HG03108 (cell line): ENCODE results near the gene WDR7.
A peak's percentile ranks its signal among the peaks of the same experiment; 100 is the strongest.

Source experiments
- ATAC-seq: cut with Tn5 transposase; IDR thresholded peaks from one replicate; pipeline ENCODE4 v1.9.1; 2021; ENCODE audit warnings: moderate library complexity; ENCODE audit not compliant: unreplicated experiment

WDR7 gene

DNA sequence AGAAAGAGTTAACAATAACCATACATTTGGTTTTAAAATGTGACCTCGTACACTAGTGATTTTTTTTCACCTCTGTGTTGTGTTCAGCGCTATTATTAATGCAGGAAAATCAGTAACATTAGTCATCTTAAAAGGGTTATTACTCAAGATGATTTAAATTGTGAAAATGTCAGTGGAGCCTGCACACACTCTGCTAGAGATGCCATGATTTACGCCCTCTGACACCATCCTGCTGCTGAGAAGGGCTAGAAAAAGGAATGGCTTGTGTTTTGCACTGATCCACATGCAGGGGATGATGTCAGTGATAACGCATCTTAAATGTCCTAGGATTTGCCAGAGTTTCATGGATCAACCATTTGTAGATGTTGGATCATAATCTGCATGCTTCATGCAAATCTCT, 374.4 kb downstream of the WDR7 start:
- no peak for ATAC-seq

DNA sequence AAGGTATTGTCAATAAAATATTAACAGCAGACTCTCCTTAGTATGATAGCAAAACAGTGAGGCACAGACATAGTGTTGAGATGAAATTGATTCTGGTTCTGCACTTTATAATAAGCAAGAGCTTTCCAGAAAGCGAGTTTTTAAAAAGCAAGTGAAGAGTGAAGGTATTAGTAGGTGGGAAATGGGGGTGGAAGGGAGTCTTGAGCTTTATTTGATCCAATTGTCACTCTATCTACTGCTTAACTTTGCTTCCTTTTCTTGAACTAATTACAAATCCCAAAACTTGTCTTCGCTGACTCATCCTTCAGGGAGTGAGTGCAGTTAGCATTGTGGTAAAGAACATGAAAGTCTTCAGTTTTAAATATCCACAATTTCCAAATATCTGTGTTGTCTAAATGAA, 375.2 kb downstream of the WDR7 start:
- no peak for ATAC-seq

DNA sequence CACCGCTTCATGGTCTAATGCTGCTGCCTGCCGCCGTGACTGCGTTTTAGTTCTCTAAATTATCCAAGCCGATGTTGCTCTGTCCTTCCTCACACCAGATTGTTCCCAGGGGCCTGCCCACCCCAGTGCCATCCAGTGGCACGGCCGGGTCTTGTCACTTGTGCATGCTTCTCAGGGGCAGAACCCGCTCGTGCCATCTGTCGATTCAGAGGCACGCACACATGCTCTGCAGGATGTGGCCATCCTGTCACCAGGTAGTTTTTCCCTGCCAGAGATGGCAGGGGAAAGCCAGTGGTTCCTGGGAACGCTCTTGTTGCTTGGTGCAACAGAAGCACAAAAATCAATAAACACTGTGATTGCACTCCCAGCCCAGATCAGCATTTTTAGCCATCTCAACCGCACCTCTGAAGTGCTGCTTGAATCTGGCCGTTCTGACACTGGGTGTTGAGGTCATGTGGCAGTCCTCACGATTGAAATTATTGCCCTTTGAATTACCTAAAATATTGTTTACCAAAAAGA, 376.1 kb downstream of the WDR7 start:
- ATAC-seq, result no peak

GRCh38 chr18:57029761-57030160, 378.6 kb downstream of the WDR7 start:
- ATAC-seq, result no peak

DNA sequence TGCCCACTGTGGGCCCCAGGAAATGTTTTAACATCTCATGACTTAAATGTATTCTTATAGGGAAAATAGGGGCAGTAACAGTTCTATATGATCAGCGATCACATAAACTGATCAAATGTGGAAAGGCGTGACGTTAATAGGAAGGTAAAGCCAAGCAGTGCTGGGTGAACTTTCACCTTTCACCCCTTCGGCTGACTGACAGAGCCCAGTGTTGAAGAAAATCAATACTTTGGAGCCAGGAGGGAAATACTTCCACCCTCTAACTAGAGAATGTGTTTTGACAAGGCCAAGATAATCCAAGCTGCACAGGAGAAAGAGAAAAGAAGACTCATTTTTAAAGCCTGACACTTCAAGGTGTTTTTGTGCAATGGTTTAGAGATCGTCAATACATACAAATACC, 379.3 kb downstream of the WDR7 start:
- no peak for ATAC-seq

DNA sequence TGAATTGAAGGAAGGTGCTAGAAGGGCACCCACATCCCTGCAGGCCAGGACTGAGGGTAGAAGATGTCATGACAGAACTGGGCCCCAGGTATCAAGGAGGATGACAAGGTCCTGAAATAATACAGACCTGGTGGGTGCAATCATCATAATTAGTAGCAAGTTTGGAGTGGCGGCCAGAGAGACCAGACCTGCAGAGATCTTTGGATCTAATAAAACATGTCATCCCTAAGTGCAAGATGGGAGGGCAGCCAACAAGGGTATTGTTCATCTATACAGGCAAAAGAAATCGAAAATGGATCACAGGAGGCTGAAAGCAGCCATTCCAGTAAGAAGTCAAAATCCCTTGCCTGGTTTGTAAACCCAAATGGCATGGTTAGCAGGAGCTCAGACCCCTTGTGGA, 384.4 kb downstream of the WDR7 start:
- ATAC-seq, result no peak

DNA sequence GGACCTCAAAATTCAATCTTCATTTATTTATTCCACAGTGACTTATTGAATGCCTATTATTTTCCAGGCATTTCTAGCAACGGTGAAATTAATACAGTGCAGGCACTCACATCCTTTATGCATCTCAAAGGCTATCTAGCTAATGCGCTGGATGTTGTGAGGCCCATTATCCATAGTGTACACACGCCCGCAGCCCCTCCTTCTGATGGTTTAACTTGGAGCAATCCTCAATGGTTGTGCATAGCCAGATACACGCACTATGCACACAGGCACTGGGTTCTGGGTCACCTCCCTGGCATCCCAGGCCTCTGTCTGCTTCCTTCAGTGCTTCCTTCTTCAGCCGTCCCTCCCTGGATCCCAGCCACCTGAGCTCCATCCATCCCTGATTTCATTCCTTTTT, 387.2 kb downstream of the WDR7 start:
- ATAC-seq, result no peak

DNA sequence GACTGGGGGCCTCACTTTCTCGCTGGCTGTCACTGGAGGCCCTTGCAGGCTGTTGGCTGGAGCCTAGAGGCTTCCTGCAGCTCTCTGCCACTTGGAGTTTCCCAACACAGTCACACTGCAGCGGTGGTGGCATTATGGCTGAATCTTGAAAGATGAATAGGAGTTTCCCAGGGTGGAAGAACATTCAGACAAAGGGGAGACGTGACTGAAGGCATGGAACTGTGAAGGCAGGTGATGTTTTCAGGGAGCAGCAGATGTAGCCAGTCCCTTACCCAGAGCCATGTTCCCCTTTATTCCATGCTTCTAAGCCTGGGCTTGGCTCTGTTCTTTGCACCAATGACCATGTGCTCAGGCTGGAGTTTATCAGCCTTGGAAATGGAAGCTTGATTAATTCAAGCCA, 389.0 kb downstream of the WDR7 start:
- ATAC-seq, result no peak

DNA sequence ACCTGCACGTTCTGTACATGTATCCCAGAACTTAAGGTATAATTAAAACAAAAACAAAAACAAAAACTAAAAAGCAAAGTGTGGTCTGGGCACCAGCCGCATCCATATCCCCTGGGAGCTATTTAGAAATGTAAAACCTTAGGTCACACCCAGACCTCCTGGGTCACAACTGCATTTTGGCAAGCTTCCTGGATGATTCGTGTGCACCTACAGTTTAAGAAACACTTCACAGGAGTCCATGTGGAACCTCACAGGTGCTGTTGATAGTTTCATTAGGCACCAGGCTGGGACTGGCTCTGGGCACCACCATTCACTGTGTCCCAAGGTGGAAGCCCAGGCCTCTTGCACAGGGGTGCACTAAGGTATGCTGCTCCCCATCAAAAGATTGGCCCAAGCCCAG, 392.1 kb downstream of the WDR7 start:
- no peak for ATAC-seq

DNA sequence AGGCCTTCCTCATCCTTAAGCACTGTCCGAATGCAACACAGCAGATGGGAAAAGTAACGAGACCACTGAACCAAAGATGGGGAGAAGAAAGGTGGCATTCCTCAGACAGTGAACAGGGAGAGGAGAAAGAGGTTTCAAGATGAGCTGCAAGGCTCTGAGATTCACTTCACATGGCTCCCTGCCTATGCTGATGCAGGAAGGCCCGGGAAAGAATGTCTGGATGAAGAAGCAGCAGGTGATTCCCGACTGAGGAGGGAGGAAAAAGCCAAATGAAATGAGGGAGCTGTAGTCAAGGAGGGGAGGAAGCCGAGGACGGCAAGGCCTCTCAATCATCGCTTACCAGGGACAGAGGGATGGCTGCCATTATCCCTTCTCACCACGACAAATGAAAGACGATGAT, 397.2 kb downstream of the WDR7 start:
- no peak for ATAC-seq

GRCh38 chr18:57048859-57049258, 397.7 kb downstream of the WDR7 start:
- no peak for ATAC-seq

GRCh38 chr18:57050310-57050949, 399.3 kb downstream of the WDR7 start:
- no peak for ATAC-seq

DNA sequence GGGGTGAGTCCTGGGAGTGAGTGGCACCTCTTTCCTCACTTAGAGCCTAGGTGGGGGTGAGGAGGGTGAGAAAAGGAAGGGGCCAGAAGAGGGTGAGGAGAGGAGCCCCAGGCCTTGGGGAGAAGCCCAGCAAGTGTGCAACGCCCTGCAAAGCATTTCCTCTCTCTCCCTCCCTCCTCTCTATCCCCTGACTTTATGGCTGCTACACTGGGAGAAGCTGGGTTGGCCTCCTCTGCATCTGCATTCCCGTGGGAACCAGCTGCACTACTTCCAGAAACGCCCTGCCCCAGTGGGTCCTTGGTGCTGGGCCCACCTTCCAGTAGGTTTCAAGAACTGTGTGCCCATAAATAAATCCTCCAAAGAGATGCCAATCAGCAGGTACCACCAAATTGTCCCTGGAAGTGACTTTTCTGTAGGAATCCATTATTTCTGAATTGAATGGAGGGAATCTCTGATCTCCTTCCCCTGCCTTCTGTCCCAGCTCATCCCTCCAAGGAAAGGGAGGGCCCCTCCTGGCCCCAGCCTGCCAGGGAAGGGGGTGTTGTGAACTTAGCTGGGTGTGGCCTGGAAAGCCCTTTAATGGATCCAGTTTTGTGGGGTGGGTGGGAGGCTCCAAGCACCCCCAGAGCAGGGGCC, 400.0 kb downstream of the WDR7 start:
- no peak for ATAC-seq

- ATAC-seq, result peak; percentile 61
Measured at GRCh38 chr18:57051657-57052044, 400.5 kb downstream of the WDR7 start.

DNA sequence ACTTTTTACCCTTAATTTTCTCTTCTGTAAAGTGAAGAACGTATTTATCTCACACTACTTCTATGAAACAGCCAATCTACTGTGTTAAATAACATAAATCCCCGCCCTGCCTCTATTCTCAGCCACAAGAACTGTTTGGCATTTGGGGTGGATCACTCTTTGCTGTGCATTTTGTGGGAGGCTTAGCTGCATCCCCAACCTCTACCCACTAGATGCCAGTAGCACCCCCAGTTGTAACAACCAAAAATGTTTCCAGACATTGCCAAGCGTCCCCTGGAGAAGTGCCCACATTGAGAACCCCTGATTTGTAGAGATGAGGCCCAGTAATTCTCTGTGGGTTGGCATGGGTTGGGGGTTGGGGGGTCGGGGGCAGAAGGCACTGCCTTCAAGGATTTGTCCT, 401.0 kb downstream of the WDR7 start:
- ATAC-seq, result no peak

DNA sequence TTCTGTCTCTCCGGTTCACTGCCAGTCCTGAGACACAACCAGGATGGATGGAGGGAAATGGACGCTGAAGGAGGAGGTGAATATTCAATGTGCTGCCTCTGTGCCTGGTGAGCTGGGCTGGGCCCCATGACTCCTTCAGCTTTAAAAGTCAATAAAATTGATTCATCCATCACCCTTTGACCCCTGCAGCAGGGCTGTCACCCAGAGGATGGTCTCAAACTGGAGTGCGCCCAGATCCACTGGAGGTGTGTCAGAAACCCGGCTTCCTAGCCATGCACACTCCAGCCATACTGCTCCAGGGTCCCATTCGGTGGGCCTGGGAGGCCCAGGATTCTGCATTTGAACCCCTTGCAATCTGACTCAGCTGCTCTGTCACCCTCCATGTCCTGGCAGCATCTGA, 401.6 kb downstream of the WDR7 start:
- no peak for ATAC-seq

- no peak for ATAC-seq
Measured at GRCh38 chr18:57054891-57055290, 403.7 kb downstream of the WDR7 start.

- peak; percentile 83 for ATAC-seq
Measured at GRCh38 chr18:57057890-57058289, 406.7 kb downstream of the WDR7 start.

GRCh38 chr18:57058734-57059133, 407.6 kb downstream of the WDR7 start:
- ATAC-seq, result no peak

DNA sequence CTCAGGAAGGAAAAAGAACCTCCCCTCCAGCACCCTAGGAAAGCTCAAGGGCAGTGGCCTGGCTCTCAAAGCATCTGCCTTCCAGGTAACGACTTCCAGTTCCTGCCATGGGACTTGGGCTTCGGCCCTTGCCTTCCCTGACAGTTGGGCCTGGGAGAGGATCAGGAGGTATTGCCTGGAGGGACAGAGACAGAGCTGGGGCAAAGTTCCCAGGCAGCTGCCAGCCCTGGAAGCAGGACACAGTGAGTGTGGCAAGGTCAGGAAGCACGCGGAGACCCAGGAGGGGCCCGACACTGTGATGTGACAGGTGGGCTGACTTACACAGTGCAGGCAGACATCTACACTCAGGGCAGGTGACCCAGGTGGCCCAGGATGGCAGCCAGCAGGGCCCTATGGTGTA, 408.2 kb downstream of the WDR7 start:
- no peak for ATAC-seq

- ATAC-seq, result no peak
Measured at GRCh38 chr18:57060814-57061213, 409.7 kb downstream of the WDR7 start.

- ATAC-seq, result no peak
Measured at GRCh38 chr18:57062178-57062577, 411.0 kb downstream of the WDR7 start.

GRCh38 chr18:57062844-57063243, 411.7 kb downstream of the WDR7 start:
- no peak for ATAC-seq
